Fibroblast of the aortic adventitia (primary cell): ENCODE results near the gene COX10. TPM values are rescaled to one million over a fixed set of nuclear protein-coding genes. Genes with fewer than 3 reads are reported as not detected.

Experiments used
- DNase-seq: peaks from one replicate; pipeline ENCODE4 v3.0.0-alpha.2; 2010; ENCODE audit warnings: low read depth
- H3K4me3 ChIP-seq: 2 replicates; pipeline ENCODE4 v1.5.1; 2011; ENCODE audit warnings: low read depth, mild to moderate bottlenecking, control low read depth, low read length, moderate library complexity
- CTCF ChIP-seq: IDR thresholded peaks from 2 replicates; pipeline ENCODE4 v1.5.1; 2011; ENCODE audit warnings: mild to moderate bottlenecking, low read length, control low read depth, inconsistent platforms; ENCODE audit not compliant: insufficient read depth
- total RNA-seq: library from RNA; depleted of rRNA; stranded (reverse); fragments of >200 nt; gene quantifications from 2 replicates; pipeline ENCODE4 v1.2.3, GENCODE V29; 2012; ENCODE audit warnings: low replicate concordance

Gene COX10
- total RNA-seq, 1 donor, result 19.2 TPM

GRCh38 chr17:14204546-14204945 is 135.2 kb downstream of the COX10 start:
- DNase-seq, result no peak
- H3K4me3 ChIP-seq, result no peak overlapping the region
- no peak for TF ChIP-seq CTCF

GRCh38 chr17:14205380-14205779 is 136.1 kb downstream of the COX10 start:
- no peak overlapping the region for H3K4me3 ChIP-seq
- DNase-seq, result no peak
- TF ChIP-seq CTCF, result no peak

GRCh38 chr17:14205992-14206461 is 136.7 kb downstream of the COX10 start:
- no peak overlapping the region for H3K4me3 ChIP-seq
- no peak for TF ChIP-seq CTCF
- no peak for DNase-seq

GRCh38 chr17:14206891-14207290 is 137.6 kb downstream of the COX10 start:
- no peak overlapping the region for H3K4me3 ChIP-seq
- no peak for TF ChIP-seq CTCF
- no peak for DNase-seq

- no peak for DNase-seq
- no peak for TF ChIP-seq CTCF
- H3K4me3 ChIP-seq, result no peak overlapping the region
These were observed 138.5 kb downstream of the COX10 start for GRCh38 chr17:14207791-14208190.

- H3K4me3 ChIP-seq, result no peak overlapping the region
- no peak for TF ChIP-seq CTCF
- no peak for DNase-seq
These were observed 139.9 kb downstream of the COX10 start for GRCh38 chr17:14209215-14209614.

- H3K4me3 ChIP-seq, result no peak overlapping the region
- DNase-seq, result no peak
- no peak for TF ChIP-seq CTCF
These were observed 141.9 kb downstream of the COX10 start for GRCh38 chr17:14211246-14211645.
